Mesenteric fat pad (tissue), 1 donor: Measurements from ENCODE around the gene CDC42BPG. TPM values are rescaled to one million over a fixed set of nuclear protein-coding genes. Genes with fewer than 3 reads are reported as not detected.

Experiments
- DNase-seq: peaks from one replicate; pipeline ENCODE4 v3.0.0-alpha.2; 2020; ENCODE audit warnings: low spot score
- total RNA-seq: library from RNA; stranded (reverse); fragmentation: NEBNext Ultra II Directional; extraction: Animal tissue kit (Norgen Biotek cat#: 25700); gene quantifications from one replicate; pipeline ENCODE4 v1.2.1, GENCODE V29; 2021
- donor health status: DM: yes; HTN: yes; CAD: no.

The CDC42BPG gene
- total RNA-seq, 1 donor from 2014 or later: 0.55 TPM

GRCh38 chr11:64878494-64879243 lies 34.2 kb upstream of the CDC42BPG start, which contains the start of gene EHD1:
Gene EHD1 (minus strand): TSS chr11:64878621. CDS start chr11:64878464, 157 bp downstream.
- peak; percentile 100 for DNase-seq

DNA sequence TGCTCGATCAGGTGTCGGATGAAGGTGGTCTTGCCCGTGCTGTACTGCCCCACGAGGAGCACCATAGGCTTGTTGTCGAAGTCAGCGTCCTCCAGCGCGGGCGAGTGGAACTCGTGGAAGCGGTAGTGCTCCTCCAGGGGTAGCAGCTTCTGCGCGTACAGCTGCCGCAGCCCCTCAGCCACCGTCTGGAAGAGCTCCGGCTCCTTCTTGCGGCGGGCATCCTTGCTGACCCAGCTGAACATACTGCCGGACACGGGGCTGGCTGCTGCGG lies 33.7 kb upstream of the CDC42BPG start:
- DNase-seq: no peak

DNA sequence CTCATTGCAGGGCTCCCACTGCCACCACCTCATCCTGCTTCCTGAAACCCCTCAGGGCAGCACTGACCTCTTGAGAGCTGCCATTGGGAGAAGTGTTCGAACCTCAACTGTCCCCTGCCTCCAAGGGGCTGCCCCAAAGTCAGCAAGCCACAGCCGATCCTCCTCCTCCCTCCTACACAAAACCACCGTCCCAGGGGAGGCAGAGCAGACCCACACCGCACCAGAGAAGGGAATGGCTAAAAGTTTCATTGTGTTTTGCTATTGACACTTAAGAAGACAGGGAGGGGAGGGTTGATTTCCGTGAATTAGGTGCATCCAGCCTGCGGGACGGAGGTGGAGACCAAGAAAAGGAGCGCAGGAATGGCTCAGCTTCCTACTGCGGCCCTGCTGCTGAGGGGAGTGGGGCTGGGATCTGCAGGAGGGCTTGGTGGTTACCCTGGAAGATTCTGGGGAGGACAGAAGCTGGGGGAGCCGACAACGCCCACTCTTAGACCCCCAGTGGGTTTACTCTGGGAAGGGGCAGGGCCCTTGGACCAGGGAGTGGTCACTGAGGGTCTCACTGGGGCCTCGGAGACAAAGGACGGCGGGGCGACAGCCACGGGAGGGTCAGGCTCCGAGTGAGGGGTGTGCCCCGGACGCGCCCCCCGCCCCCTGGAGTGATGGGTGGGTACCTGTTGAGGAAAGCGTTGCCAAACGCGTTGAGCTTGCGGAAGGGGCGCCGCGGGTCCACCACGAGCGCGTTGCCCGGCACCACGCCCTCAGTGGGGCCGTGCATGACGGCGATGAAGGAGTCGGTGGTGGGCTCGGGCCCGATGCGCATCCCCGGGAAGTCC lies 33.2 kb upstream of the CDC42BPG start:
- DNase-seq: no peak

- DNase-seq: no peak
Observed at GRCh38 chr11:64876835-64877341, 32.4 kb upstream of the CDC42BPG start.

DNA sequence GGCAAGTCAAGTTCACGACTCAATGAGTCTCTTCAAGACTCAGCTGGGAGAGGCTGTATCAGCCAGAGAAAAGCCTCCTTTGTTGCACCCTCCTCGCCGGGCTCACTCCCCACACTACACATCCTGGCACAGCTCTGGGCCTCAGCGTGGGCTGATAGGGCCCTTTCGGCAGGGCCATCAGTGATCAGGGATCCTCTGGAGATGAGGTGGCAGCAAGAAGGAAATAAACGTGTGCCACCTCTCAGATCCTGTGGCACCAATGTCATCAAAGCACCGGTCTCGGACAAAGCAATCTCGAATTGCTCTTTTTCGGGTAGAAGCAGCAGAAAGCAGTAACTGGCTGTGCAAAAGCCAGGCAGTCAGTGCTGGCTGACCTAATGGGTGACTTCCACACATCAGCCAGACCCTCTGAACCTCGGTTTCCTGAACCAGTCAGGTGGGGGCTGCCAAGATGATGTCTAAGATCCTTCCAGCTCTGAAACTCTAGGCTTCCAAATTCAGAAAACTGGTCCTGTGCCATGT lies 31.8 kb upstream of the CDC42BPG start:
- no peak for DNase-seq

GRCh38 chr11:64875369-64876228 lies 31.1 kb upstream of the CDC42BPG start:
- DNase-seq: no peak

DNA sequence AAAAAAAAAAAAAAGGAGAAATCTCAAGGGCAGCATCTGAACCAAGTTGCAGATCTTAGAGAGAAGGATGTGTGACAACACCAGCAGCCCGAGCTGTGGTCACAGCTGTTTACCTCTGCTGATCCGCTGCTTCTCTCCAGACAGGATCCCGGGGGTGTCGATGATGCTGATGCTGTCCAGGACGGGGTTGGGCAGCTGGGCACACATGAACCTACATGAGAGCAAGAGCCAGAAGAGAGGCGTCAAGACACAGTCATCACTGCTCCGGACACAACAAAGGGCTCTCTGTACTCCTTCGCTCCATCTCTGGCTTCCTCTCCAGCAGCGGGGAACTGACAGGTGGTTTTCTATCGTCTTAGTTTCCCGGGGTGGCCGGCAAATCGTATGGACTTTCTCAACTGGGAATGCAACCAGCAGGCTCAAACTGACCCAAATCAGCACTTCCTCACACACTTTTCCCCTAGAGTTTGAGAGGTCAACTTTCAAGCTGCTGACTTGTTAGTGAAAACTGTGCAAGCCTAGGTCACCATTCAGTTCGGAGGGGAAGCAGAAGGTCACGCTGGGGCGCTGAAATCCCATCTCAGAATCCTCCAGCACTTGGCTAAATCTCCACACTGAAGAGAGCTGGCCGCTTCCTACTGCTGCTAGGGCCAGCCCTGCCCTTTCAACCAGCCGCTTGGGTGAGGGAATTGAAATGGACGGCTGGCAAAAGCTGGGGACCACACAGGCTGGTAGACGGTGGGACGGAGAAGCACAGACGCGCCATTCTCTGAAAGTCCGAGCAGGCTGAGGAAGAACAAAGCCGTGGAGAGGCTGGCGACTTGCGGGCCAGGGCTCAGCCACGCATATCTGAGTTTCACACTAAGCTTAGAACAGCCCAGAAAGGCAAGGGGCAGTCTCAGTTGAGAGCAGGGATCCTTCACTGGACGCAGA lies 30.1 kb upstream of the CDC42BPG start:
- DNase-seq: no peak

DNA sequence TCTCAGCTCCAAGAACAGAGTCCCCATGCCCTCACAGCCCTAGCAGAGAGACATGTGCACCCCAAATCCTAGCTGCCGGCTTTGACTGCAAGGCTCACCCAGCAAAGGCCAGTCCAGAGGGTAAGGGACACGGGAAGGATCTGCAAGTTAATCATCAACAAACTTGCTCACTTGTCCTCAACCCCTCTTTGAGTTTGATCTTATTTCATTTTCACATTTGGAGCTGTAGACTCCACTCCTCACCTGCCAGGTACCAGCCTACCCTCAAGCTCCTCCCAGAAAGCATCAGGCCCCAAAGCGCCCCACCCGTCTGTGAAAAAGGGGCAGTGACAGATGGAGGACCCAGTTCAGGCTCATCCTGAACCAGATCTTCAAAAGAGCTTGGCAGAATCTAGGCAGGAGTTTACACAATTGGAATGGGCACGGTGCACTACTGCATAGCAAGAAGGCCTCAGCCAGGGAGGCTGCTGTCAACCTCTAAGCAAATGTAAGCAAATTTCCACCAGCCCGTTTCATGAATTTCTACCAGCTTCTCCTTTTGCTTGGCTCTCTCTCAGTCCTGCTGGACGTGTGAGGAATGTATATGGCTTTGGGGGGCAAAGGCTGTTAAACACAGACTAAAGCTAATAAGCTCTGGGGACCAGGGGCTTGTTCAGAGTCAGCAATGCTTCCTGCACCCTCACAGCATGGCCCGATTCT lies 28.5 kb upstream of the CDC42BPG start:
- DNase-seq: no peak

- no peak for DNase-seq
Observed at GRCh38 chr11:64871492-64871891, 27.0 kb upstream of the CDC42BPG start.

GRCh38 chr11:64870893-64871466 lies 26.5 kb upstream of the CDC42BPG start:
- no peak for DNase-seq

GRCh38 chr11:64870176-64870892 lies 25.9 kb upstream of the CDC42BPG start:
- DNase-seq: no peak

GRCh38 chr11:64869571-64870175 lies 25.2 kb upstream of the CDC42BPG start:
- no peak for DNase-seq

DNA sequence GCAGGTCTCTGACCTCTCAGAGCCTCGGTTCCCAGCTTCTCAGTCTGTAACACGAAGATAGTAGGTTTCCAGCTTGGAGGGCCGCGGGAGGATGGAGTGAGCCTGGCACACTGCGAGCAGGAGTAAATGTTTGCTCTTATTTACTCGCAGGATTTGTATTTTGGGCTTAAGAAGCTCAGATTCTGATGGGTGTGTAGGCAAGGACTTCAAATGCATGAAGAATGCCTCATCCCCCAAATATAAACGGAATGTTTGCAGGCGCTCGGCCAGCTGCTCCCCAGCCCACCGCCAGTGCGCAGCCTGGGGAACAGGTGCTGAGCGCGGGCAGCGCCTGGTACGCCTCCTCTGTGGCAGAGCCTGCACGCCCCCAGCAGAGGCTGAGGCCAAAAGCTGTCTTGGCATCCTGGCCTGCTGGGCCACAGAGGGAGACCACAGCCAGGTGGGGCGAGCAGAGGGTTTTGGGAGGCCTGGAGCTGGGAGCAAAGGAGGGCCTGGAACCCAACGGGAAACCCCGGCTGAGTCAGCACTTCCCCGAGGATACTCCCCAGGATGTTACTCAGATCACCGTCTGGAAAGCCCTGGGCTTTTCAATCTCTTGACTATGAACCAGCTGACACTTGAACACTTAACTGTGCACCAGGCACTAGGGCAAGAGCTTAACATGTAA lies 24.6 kb upstream of the CDC42BPG start:
- DNase-seq: no peak

DNA sequence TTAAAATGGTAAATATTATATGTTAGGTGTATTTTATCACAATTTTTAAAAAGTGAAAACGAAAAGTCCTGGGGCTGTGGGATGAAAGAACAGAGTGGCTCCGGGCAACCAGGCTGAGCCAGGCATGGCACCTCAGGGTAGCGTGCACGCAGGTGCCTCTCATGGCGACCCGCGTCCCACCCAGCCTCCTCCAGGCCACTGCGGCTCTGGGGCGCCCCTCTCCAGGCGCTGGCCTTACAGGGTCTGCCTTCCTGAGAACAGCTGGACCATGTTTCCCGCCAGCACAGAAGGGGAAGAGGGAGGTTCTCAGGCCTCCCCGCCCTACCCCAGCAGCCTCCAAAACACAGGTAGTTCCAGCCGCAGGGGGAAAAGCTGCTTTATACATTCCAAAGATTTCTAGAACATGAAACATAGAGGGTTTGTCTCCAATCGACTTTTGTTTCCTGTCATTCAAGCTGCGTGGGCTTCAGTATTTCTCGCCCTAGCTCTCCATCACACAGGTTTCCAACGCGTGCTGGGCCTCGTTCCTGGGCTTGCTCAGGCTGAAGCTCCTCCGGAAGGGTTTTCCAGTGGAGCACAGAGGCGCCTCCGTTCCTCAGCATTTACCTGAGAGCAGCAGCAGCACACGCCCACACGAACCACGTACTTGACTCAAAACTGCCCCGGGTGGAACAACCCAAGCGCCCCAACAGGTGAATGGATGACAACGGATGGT lies 23.5 kb upstream of the CDC42BPG start:
- no peak for DNase-seq

DNA sequence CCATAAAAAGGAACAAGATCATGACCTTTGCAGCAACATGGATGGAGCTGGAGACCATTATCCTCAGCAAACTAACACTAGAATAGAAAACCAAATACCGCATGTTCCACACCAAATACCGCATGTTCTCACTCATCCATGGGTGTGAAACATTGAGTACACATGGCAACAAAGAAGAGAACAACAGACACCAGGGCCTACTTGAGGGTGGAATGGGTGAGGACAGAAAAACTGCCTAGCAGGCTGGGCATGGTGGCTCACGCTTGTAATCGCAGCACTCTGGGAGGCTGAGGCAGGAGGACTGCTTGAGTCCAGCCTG lies 21.7 kb upstream of the CDC42BPG start:
- DNase-seq: no peak

DNA sequence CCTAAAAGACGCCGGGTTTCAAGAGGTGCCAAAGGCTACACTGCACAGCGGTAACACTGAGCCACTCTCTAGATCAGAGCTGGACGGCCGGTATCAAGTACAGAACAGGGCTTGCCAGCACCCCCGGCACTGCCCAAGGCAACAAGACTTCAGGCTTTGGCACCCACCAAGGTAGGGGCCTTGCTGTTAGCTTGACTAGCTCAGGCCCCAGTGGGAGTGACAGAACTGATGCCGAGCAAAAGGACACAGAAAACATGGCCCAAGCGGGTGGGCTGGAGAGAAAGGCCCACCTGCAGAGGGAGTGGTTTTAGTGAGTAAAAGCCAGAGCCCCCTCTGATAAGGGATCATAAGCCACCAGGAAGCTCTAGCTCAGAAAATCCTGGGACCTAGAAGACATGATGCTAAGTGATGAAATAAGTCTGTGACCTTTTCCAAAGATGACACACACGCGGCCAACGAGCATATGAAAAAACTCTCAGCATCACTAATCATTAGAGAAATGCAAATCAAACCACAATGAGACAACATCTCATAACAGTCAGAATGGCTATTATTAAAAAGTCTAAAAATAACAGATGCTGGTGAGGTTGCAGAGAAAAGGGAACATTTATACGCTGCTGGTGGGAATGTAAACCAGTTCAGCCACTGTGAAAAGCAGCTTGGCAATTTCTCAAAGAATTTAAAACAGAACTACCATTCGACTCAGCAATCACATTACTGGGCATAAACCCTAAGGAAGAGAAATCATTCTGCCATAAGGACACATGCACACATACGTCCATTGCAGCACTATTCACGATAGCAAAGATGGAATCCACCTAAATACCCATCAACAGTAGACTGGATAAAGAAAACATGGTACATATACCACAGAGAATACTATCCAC lies 21.1 kb upstream of the CDC42BPG start:
- no peak for DNase-seq
